ENCODE measurements around the gene TCP11L2.

DNA sequence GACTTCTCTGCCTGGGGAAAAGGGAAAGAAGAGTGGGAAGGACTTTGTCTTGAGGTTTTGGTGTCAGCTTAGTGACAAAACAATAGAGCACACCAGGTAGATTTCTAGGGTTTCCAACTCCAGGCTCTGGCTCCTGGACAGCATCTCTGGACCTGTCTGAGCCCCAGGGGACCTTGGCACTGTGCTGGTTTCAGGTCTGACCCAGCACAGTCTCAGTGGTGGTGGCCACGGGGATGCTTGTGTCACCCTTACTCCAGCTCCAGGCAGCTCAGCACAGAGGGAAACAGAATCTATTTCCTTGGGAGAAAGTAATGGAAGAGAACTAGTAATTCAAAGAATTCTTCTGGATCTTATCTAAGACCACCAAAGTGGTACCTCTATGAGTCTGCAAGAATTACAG is 43.6 kb upstream of the TCP11L2 start:
- TF ChIP-seq, protein P1, sequence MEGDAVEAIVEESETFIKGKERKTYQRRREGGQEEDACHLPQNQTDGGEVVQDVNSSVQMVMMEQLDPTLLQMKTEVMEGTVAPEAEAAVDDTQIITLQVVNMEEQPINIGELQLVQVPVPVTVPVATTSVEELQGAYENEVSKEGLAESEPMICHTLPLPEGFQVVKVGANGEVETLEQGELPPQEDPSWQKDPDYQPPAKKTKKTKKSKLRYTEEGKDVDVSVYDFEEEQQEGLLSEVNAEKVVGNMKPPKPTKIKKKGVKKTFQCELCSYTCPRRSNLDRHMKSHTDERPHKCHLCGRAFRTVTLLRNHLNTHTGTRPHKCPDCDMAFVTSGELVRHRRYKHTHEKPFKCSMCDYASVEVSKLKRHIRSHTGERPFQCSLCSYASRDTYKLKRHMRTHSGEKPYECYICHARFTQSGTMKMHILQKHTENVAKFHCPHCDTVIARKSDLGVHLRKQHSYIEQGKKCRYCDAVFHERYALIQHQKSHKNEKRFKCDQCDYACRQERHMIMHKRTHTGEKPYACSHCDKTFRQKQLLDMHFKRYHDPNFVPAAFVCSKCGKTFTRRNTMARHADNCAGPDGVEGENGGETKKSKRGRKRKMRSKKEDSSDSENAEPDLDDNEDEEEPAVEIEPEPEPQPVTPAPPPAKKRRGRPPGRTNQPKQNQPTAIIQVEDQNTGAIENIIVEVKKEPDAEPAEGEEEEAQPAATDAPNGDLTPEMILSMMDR (IDR thresholded peaks at IDR 0.05), result no peak
- no peak for TF ChIP-seq POLR2A (IDR thresholded peaks at IDR 0.05)
- no peak for TF ChIP-seq EP300 (IDR thresholded peaks at IDR 0.05)
